ENCODE data around the gene MAPT.

The MAPT gene

DNA sequence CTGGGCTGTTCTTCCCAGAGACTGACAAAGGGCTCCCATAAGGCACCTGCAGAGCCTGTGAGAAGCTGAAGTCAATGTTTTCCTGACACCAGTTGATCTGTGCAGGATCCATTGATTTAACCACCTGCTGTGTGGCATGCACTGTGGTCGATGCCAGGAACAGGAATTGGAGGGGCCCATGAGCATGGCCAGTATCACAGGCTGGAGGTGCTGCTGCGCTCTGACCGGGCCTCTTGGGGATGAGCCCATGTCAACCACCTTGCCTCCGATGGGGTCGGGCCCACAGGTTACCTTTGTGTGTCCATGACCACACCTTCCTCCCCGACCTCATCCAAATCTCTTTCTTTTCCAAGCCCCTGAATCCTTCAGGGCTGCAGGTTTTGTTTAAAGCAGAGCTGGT, 86.5 kb downstream of the MAPT start:
- no peaks in the 10 kb centered on the region for H3K36me3 Mint-ChIP-seq (ENCODE audit: low read depth)
- H3K27ac Mint-ChIP-seq = no peak overlapping the region
- no peaks in the 10 kb centered on the region for H3K9me3 Mint-ChIP-seq
- DNase-seq = no peak
- H3K4me1 Mint-ChIP-seq (ENCODE audit: low read depth) = no peaks in the 10 kb centered on the region
- no peaks in the 10 kb centered on the region for H3K27me3 Mint-ChIP-seq
- H3K4me3 Mint-ChIP-seq = no peak overlapping the region

DNA sequence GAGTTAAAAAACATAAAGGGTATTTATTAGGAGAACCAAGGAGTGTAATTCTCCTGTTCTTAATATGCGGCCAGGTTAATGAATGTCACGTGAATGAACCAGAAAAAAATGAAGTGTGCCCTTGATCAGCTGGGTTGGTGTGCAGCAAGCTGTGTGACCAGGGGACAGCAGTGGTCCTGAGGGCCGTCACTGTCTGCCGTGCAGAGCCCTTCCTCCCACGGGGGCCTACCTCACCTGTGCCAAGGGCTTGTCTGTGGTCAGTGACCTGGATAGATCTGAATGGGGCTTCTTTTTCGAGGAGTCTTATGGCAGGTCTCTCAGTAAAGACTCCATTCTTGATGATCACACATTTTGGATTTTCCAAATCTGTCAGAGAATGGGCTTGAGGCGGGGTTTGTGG, 87.0 kb downstream of the MAPT start:
- Mint-ChIP-seq H3K4me3 (no peak overlapping the region), H3K27ac (no peak overlapping the region), H3K9me3 (no peaks in the 10 kb centered on the region), H3K4me1 (ENCODE audit: low read depth) (no peaks in the 10 kb centered on the region), H3K36me3 (ENCODE audit: low read depth) (no peaks in the 10 kb centered on the region), H3K27me3 (no peaks in the 10 kb centered on the region)
- DNase-seq = no peak

DNA sequence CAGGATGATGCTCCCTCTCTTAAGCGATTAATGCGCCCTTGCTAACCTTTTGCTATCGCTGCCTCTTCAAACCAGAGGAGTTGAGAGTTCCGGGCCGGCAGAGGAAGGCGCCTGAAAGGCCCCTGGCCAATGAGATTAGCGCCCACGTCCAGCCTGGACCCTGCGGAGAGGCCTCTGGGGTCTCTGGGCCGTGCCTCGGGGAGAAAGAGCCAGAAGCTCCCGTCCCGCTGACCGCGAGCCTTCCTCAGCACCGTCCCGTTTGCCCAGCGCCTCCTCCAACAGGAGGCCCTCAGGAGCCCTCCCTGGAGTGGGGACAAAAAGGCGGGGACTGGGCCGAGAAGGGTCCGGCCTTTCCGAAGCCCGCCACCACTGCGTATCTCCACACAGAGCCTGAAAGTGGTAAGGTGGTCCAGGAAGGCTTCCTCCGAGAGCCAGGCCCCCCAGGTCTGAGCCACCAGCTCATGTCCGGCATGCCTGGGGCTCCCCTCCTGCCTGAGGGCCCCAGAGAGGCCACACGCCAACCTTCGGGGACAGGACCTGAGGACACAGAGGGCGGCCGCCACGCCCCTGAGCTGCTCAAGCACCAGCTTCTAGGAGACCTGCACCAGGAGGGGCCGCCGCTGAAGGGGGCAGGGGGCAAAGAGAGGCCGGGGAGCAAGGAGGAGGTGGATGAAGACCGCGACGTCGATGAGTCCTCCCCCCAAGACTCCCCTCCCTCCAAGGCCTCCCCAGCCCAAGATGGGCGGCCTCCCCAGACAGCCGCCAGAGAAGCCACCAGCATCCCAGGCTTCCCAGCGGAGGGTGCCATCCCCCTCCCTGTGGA, 88.6 kb downstream of the MAPT start:
- no peaks in the 10 kb centered on the region for H3K36me3 Mint-ChIP-seq (ENCODE audit: low read depth)
- no peaks in the 10 kb centered on the region for H3K9me3 Mint-ChIP-seq
- no peaks in the 10 kb centered on the region for H3K27me3 Mint-ChIP-seq

DNA sequence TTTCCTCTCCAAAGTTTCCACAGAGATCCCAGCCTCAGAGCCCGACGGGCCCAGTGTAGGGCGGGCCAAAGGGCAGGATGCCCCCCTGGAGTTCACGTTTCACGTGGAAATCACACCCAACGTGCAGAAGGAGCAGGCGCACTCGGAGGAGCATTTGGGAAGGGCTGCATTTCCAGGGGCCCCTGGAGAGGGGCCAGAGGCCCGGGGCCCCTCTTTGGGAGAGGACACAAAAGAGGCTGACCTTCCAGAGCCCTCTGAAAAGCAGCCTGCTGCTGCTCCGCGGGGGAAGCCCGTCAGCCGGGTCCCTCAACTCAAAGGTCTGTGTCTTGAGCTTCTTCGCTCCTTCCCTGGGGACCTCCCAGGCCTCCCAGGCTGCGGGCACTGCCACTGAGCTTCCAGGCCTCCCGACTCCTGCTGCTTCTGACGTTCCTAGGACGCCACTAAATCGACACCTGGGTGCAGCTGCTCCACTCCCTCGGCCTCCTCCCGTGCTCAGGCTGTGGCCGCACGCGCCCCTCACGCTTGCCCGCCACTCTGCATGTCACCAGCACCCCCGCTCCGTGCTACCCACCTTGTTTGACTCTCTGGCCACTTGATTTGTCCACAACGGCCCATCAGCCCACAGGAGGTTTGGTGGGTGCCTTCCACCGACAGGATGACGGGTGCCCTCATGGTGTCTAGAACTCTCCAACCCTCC, 89.4 kb downstream of the MAPT start:
- Mint-ChIP-seq H3K36me3 (ENCODE audit: low read depth) (no peaks in the 10 kb centered on the region), H3K9me3 (no peaks in the 10 kb centered on the region), H3K27ac (no peak overlapping the region), H3K27me3 (no peaks in the 10 kb centered on the region), H3K4me3 (no peak overlapping the region), H3K4me1 (ENCODE audit: low read depth) (no peaks in the 10 kb centered on the region)
- no peak for DNase-seq

More for the DNA sequence above, 88.6 kb downstream of the MAPT start:
- Mint-ChIP-seq H3K27ac (no peak overlapping the region), H3K4me3 (no peak overlapping the region), H3K4me1 (ENCODE audit: low read depth) (no peaks in the 10 kb centered on the region)
- no peak for DNase-seq

DNA sequence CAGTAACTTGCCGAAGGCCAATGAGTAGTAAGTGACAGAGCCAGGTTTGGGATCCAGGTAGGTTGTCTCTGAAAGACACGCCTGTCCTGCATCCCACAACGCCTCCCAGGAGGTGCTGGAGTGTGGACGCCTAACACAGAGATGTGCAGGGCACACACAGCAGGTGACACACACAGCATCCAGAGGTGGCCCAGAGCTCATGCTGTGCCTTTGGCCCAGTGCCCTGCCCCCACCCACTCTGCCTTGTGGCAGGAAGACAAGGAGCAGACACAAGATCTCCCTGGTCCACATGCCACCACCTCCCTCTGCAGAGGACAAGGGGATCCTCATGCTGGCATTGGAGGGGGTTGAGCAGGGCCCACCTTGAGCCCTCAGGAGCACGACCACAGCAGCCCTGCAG, 90.0 kb downstream of the MAPT start:
- Mint-ChIP-seq H3K27me3 (no peaks in the 10 kb centered on the region), H3K4me3 (no peak overlapping the region), H3K4me1 (ENCODE audit: low read depth) (no peaks in the 10 kb centered on the region), H3K36me3 (ENCODE audit: low read depth) (no peaks in the 10 kb centered on the region), H3K9me3 (no peaks in the 10 kb centered on the region), H3K27ac (no peak overlapping the region)
- no peak for DNase-seq

DNA sequence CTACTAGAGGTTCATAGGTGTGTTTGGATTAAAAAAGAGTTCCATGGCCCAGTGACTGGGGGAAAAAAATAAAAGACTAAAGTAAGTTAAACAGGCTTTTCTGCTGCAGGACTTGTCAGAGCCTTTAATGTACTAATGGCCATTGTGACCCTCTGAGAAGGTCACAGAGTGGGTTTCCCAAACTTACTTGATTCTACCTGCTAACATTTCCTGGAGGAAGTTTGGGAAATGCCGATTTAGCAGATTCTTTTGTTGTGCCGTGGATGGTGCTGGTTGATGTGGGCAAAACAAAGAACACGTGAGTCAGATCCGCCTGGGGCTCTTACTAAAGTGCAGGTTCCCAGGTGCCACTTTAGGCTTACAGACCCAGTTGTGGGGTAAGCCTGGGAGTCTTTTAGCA, 91.1 kb downstream of the MAPT start:
- H3K27ac Mint-ChIP-seq = no peak overlapping the region
- no peaks in the 10 kb centered on the region for H3K4me1 Mint-ChIP-seq (ENCODE audit: low read depth)
- H3K4me3 Mint-ChIP-seq = no peak overlapping the region
- no peaks in the 10 kb centered on the region for H3K9me3 Mint-ChIP-seq
- H3K36me3 Mint-ChIP-seq (ENCODE audit: low read depth) = no peaks in the 10 kb centered on the region
- H3K27me3 Mint-ChIP-seq = no peaks in the 10 kb centered on the region
- no peak for DNase-seq

DNA sequence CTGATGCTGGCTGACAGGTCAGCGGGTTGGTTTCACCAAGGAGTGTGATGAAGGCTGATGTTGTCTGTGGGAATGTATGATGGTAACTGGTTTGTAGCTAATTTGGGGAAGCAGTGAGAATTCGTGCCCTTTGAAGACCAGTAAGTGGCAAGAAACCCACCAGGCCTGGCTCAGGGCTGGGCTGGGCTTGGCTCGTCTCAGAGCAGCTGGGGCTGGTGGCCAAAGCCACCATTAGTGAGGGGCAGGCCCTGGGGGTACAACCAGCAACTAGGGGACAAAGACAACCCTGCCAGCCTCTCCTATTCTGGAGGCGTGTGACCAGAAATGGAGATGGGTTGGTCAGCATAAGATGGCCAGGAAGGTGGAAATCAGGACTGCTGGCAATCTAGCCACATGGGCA, 91.7 kb downstream of the MAPT start:
- no peak for DNase-seq
- Mint-ChIP-seq H3K27ac (no peak overlapping the region), H3K27me3 (no peaks in the 10 kb centered on the region), H3K4me1 (ENCODE audit: low read depth) (no peaks in the 10 kb centered on the region), H3K4me3 (no peak overlapping the region), H3K9me3 (no peaks in the 10 kb centered on the region), H3K36me3 (ENCODE audit: low read depth) (no peaks in the 10 kb centered on the region)

DNA sequence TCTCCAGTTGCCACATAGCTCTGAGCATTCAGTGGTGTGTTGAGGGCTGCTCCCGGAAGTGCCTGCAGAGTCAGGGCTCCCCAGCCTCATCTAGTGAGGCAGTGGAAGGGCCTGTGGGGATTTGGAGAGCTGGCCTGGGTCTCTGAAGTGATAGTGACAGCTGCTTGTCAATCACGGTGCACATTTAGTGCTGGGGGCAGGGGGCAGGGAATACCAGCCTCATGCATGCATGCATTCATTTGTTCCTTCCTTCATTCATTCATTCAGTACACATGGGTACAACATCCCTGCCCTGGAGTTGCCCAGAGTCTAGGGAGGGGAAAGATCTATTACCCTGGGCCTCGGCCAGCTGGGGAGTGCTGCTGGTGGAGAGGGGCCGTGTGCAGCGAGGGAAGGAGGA, 93.4 kb downstream of the MAPT start:
- Mint-ChIP-seq H3K36me3 (ENCODE audit: low read depth) (no peaks in the 10 kb centered on the region), H3K27me3 (no peaks in the 10 kb centered on the region), H3K9me3 (no peaks in the 10 kb centered on the region), H3K4me1 (ENCODE audit: low read depth) (no peaks in the 10 kb centered on the region), H3K4me3 (no peak overlapping the region), H3K27ac (no peak overlapping the region)
- no peak for DNase-seq

DNA sequence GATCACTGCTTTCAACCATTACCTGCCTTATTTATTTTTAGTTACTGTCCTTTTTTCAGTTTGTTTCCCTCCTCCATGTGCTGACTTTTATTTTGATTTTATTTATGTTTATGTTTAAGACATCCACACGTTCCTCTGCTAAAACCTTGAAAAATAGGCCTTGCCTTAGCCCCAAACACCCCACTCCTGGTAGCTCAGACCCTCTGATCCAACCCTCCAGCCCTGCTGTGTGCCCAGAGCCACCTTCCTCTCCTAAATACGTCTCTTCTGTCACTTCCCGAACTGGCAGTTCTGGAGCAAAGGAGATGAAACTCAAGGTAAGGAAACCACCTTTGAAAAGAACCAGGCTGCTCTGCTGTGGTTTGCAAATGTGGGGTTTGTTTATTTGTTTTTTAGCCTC, 95.4 kb downstream of the MAPT start:
- no peaks in the 10 kb centered on the region for H3K4me1 Mint-ChIP-seq (ENCODE audit: low read depth)
- no peak for DNase-seq
- H3K36me3 Mint-ChIP-seq (ENCODE audit: low read depth) = no peaks in the 10 kb centered on the region
- no peak overlapping the region for H3K27ac Mint-ChIP-seq
- no peak overlapping the region for H3K4me3 Mint-ChIP-seq
- no peaks in the 10 kb centered on the region for H3K9me3 Mint-ChIP-seq
- H3K27me3 Mint-ChIP-seq = no peaks in the 10 kb centered on the region

DNA sequence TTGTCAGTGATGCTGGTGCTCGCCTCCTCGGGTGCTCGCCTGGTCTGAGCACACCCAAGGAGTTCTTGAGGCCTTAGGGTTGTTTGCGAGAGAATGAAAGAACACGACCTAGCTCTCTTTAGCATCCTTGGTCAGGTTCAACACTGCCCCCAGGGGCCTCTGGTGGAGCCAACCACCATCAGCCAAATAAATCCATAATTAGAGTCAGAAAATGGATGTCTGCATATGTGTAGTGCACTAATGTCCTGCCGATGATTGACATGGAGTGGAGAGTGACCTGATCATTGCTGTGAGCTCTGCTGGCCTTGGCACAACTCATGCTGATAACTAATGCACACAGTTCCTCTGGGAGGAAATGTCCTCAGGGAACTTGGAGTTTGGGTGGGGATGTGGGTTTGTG, 96.5 kb downstream of the MAPT start:
- Mint-ChIP-seq H3K4me1 (ENCODE audit: low read depth) (no peaks in the 10 kb centered on the region), H3K27me3 (no peaks in the 10 kb centered on the region), H3K9me3 (no peaks in the 10 kb centered on the region), H3K36me3 (ENCODE audit: low read depth) (no peaks in the 10 kb centered on the region), H3K27ac (no peak overlapping the region), H3K4me3 (no peak overlapping the region)
- no peak for DNase-seq

DNA sequence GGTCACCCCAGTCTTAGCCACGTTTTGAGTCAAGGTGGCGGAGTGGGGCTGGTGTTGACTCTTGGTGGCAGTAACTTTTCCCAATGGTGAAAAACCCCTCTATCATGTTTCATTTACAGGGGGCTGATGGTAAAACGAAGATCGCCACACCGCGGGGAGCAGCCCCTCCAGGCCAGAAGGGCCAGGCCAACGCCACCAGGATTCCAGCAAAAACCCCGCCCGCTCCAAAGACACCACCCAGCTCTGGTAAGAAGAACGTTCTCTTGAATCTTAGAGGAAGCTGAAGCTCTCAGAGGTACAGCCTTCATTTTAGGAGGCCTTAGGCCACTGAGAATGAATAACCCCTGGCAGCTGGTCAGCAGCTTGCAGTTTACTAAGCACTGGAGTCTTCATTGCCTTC, 97.0 kb downstream of the MAPT start:
- Mint-ChIP-seq H3K27ac (no peak overlapping the region), H3K4me3 (no peak overlapping the region), H3K9me3 (no peaks in the 10 kb centered on the region), H3K4me1 (ENCODE audit: low read depth) (no peaks in the 10 kb centered on the region), H3K36me3 (ENCODE audit: low read depth) (no peaks in the 10 kb centered on the region), H3K27me3 (no peaks in the 10 kb centered on the region)
- no peak for DNase-seq

DNA sequence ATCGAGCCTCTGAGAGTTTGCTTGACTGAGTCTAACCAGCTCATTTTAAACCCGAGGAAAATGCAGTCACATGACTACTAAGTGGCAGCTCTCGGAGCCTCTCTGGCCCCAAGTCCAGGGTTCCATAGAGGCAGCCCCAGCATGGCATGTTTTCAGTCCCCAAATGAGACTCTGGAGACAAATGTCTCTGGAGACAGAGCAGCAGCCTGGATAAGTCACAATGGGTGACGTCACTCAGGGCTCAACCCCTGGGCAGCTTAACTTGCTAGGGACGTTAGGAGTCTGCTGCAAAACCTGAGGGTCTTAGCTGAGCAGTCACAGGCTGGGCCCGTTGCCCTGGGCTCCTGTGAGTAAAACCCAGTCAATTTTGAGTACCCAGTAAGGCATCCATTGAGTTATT, 97.8 kb downstream of the MAPT start:
- H3K27me3 Mint-ChIP-seq = no peaks in the 10 kb centered on the region
- no peaks in the 10 kb centered on the region for H3K36me3 Mint-ChIP-seq (ENCODE audit: low read depth)
- DNase-seq = no peak
- H3K9me3 Mint-ChIP-seq = no peaks in the 10 kb centered on the region
- no peak overlapping the region for H3K27ac Mint-ChIP-seq
- no peak overlapping the region for H3K4me3 Mint-ChIP-seq
- H3K4me1 Mint-ChIP-seq (ENCODE audit: low read depth) = no peaks in the 10 kb centered on the region

DNA sequence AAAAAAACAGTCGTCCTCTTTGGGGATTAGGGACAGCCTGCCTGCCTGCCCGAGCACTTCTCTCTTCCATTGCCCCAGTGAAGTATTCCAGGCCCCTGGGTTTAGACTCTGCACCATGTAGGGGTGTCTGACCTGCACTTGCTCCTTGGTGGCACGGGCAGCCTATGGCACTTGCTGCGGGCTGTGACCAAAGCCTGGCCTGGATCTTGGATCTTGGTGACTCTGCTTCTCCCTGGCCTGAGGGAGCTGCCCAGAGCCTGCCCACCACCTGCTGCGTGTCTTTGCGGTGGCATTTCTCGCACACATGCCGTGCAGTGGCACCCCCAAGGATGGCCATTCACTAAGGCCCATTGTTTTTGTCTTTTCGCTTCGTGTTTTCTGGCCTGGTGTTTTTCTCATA, 98.5 kb downstream of the MAPT start:
- no peak overlapping the region for H3K27ac Mint-ChIP-seq

DNA sequence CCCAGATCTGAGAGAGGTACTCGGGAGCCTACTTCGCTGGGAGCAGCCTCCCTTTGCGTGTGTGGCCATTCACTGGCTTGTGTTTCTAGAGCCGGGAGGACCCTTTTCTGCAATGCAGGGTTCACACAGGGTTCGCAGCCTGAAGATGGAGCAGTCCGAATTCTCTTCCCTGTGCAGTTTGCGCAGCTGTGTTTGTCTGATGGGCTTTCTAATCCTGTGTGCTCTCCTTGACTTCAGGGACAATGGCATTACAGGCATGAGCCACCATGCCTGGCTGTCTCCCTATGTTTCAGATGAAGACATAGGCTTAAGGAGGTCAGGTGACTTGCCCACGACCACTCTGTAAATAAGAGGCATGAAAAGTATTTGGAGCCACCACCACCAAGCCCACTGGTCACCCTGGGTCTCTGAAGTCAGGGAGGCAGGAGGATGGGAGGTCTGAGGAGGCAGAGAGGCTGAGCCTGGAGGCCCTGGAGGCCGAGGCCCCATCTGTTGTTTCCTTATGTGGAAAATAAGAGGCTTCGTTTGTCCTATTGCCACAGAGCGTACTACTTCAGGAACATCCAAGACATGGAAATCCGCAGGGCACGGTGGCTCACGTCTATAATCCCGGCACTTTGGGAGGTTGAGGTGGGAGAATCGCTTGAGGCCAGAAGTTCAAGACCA, 99.7 kb downstream of the MAPT start:
- no peak for DNase-seq
- Mint-ChIP-seq H3K4me3 (no peak overlapping the region), H3K27me3 (no peaks in the 10 kb centered on the region), H3K36me3 (ENCODE audit: low read depth) (no peaks in the 10 kb centered on the region), H3K9me3 (no peaks in the 10 kb centered on the region), H3K4me1 (ENCODE audit: low read depth) (no peaks in the 10 kb centered on the region), H3K27ac (no peak overlapping the region)

More for the DNA sequence above, 98.5 kb downstream of the MAPT start:
- Mint-ChIP-seq H3K36me3 (ENCODE audit: low read depth) (no peaks in the 10 kb centered on the region), H3K4me3 (no peak overlapping the region), H3K9me3 (no peaks in the 10 kb centered on the region), H3K27me3 (no peaks in the 10 kb centered on the region), H3K4me1 (ENCODE audit: low read depth) (no peaks in the 10 kb centered on the region)
- DNase-seq = no peak

DNA sequence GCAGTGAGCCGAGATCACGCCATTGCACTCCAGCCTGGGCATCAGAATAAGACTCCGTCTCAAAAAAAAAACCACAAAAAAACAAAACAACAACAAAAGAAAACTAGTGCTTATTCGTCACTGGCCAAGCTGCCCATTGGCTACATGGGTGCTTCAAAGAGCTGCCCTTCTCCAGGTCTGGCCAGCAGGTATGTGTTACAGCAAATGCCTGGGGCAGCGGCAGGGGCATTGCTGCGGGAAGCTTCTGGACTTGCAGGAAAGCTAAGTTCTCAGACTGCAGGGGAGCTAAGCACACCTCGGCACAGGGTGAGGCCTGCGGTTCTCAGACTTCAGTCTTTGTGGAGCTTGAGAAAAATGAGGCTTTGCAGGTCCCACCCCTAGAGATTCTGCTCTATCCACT, 100.6 kb downstream of the MAPT start:
- no peak overlapping the region for H3K4me3 Mint-ChIP-seq
- H3K27me3 Mint-ChIP-seq = no peaks in the 10 kb centered on the region
- H3K4me1 Mint-ChIP-seq (ENCODE audit: low read depth) = no peaks in the 10 kb centered on the region
- H3K27ac Mint-ChIP-seq = no peak overlapping the region
- no peaks in the 10 kb centered on the region for H3K36me3 Mint-ChIP-seq (ENCODE audit: low read depth)
- DNase-seq = no peak
- no peaks in the 10 kb centered on the region for H3K9me3 Mint-ChIP-seq

Measured in activated T-cell treated with anti-CD3 and anti-CD28 coated beads, Interleukin-2, amount 50 U/mL, for 24 hours (primary cell).